ENCODE results near the gene RNF187.

DNA sequence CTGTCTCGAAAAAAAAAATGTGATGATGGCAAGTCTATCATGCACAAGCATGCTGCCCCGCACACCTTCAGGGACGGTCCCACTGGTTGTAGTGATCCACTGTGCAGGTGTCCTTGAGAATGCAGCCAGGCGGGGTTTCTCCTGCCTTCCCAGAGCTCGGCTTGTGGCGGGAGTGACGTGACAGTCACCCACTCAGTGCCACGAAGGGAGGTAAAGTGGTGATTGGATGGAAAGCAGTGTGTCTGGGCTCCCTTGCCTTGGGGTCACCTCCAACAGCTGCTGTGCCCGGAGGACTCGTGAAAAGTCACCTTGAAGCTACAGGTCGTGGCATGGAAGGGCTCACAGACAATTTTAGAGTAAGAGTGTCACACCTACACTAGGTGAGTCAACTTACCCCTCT, 37.0 kb upstream of the RNF187 start:
- TF ChIP-seq CTCF (IDR thresholded peaks at IDR 0.05) (no peak), POLR2A (IDR thresholded peaks at IDR 0.05) (no peak)

Measured in lower leg skin (tissue), 3 donors.